GM12892 (cell line): Measurements from ENCODE around the gene ASGR1.

Experiments used
- POLR2A ChIP-seq: IDR thresholded peaks from 2 replicates; pipeline ENCODE4 v1.6.1; 2011; ENCODE audit warnings: low read depth, low read length, control low read depth
- POLR2AphosphoS5 ChIP-seq: IDR thresholded peaks from 2 replicates; pipeline ENCODE4 v1.6.1; 2011; ENCODE audit warnings: low read depth, low read length, control low read depth

GRCh38 chr17:7176107-7176840, 2.9 kb downstream of the ASGR1 start:
- TF ChIP-seq POLR2A (no peak), POLR2AphosphoS5 (no peak)
